OCI-LY3 (cell line): Measurements from ENCODE around the gene UNC50.

Experiments used
- H2AFZ ChIP-seq: fragments of 200-600, 300-600 bp; shearing (Covaris generic); 2 replicates; pipeline ENCODE4 v1.6.0; 2014; ENCODE audit warnings: antibody characterized with exemption, low read depth, low read length
- H3K27ac ChIP-seq: fragments of 200-600, 300-600 bp; sonication (generic); 2 replicates; pipeline ENCODE4 v1.5.1; 2014; ENCODE audit warnings: mild to moderate bottlenecking, low read length, moderate library complexity, mixed read lengths
- H3K27me3 ChIP-seq: fragments of 200-600, 300-600 bp; sonication (generic); 2 replicates; pipeline ENCODE4 v1.6.1; 2014; ENCODE audit warnings: low read depth, low read length, mixed read lengths
- H3K36me3 ChIP-seq: fragments of 200-600, 300-600 bp; sonication (generic); replicated peaks from 2 replicates; pipeline ENCODE3; 2014; ENCODE audit warnings: low read depth, low read length, mixed read lengths
- H3K4me1 ChIP-seq: fragments of 300-600, 200-600 bp; sonication (generic); 2 replicates; pipeline ENCODE4 v1.6.1; 2014; ENCODE audit warnings: low read length, mixed read lengths
- H3K4me2 ChIP-seq: fragments of 200-600, 300-600 bp; sonication (generic); 2 replicates; pipeline ENCODE4 v1.6.1; 2014; ENCODE audit warnings: low read length, mixed read lengths
- H3K4me3 ChIP-seq: fragments of 300-600, 200-600 bp; sonication (generic); 2 replicates; pipeline ENCODE4 v1.5.1; 2014; ENCODE audit warnings: antibody characterized with exemption, mild to moderate bottlenecking, low read length, moderate library complexity
- H3K79me2 ChIP-seq: fragments of 300-600, 200-600 bp; shearing (Covaris generic); 2 replicates; pipeline ENCODE4 v1.6.1; 2014; ENCODE audit warnings: mild to moderate bottlenecking, low read length, mixed read lengths
- H3K9ac ChIP-seq: fragments of 300-600, 200-600 bp; shearing (Covaris generic); 2 replicates; pipeline ENCODE4 v1.6.0; 2014; ENCODE audit warnings: mild to moderate bottlenecking, low read length, moderate library complexity
- H3K9me3 ChIP-seq: fragments of 200-600, 300-600 bp; shearing (Covaris generic); 2 replicates; pipeline ENCODE4 v1.6.1; 2014; ENCODE audit warnings: low read length, mixed read lengths; ENCODE audit not compliant: insufficient read depth
- H4K20me1 ChIP-seq: fragments of 200-600, 300-600 bp; sonication (generic); 2 replicates; pipeline ENCODE4 v1.6.1; 2016; ENCODE audit warnings: low read length, mixed read lengths; ENCODE audit not compliant: insufficient read depth
- CTCF ChIP-seq: fragments of 200-600, 300-600 bp; sonication (generic); IDR thresholded peaks from 2 replicates; pipeline ENCODE4 v1.5.1; 2014; ENCODE audit warnings: antibody characterized with exemption, low read length, low read depth
- EZH2phosphoT487 ChIP-seq: fragments of 200-600 bp; shearing (Covaris generic); IDR thresholded peaks from 2 replicates; pipeline ENCODE4 v1.6.1; 2018; ENCODE audit warnings: antibody characterized with exemption, mixed run types, low read depth

Gene UNC50

GRCh38 chr2:98569915-98570314 lies 38.5 kb upstream of the UNC50 start:
- H3K27me3 ChIP-seq = no peaks in the 10 kb centered on the region
- H3K79me2 ChIP-seq = no peaks in the 10 kb centered on the region
- H2AFZ ChIP-seq = no peak overlapping the region
- no peak overlapping the region for H3K27ac ChIP-seq
- no peak overlapping the region for H3K4me3 ChIP-seq
- H3K9me3 ChIP-seq = no peaks in the 10 kb centered on the region
- TF ChIP-seq CTCF = no peak
- TF ChIP-seq EZH2phosphoT487 = no peak
- H3K9ac ChIP-seq = no peak overlapping the region
- peaks cover 5% of the 10 kb centered on the region for H3K36me3 ChIP-seq
- no peaks in the 10 kb centered on the region for H4K20me1 ChIP-seq
- H3K4me1 ChIP-seq = no peaks in the 10 kb centered on the region
- H3K4me2 ChIP-seq = no peak overlapping the region

GRCh38 chr2:98570356-98570755 lies 38.0 kb upstream of the UNC50 start:
- no peaks in the 10 kb centered on the region for H3K9me3 ChIP-seq
- H3K4me3 ChIP-seq = no peak overlapping the region
- H3K27me3 ChIP-seq = no peaks in the 10 kb centered on the region
- no peak overlapping the region for H3K9ac ChIP-seq
- no peaks in the 10 kb centered on the region for H4K20me1 ChIP-seq
- H3K4me2 ChIP-seq = no peak overlapping the region
- no peaks in the 10 kb centered on the region for H3K4me1 ChIP-seq
- H3K27ac ChIP-seq = no peak overlapping the region
- H3K79me2 ChIP-seq = no peaks in the 10 kb centered on the region
- TF ChIP-seq CTCF = no peak
- TF ChIP-seq EZH2phosphoT487 = no peak
- H3K36me3 ChIP-seq = peaks cover 5% of the 10 kb centered on the region
- no peak overlapping the region for H2AFZ ChIP-seq

- no peak overlapping the region for H3K4me3 ChIP-seq
- no peaks in the 10 kb centered on the region for H3K4me1 ChIP-seq
- H3K79me2 ChIP-seq = no peaks in the 10 kb centered on the region
- H3K36me3 ChIP-seq = peaks cover 5% of the 10 kb centered on the region
- TF ChIP-seq CTCF = no peak
- no peak for TF ChIP-seq EZH2phosphoT487
- H3K9ac ChIP-seq = no peak overlapping the region
- H3K27ac ChIP-seq = no peak overlapping the region
- no peak overlapping the region for H2AFZ ChIP-seq
- H3K27me3 ChIP-seq = no peaks in the 10 kb centered on the region
- H4K20me1 ChIP-seq = no peaks in the 10 kb centered on the region
- H3K9me3 ChIP-seq = no peaks in the 10 kb centered on the region
- no peak overlapping the region for H3K4me2 ChIP-seq
Measured at GRCh38 chr2:98571121-98571701, 37.2 kb upstream of the UNC50 start.

GRCh38 chr2:98571796-98572195 lies 36.6 kb upstream of the UNC50 start:
- Histone ChIP-seq H3K9ac (no peak overlapping the region), H4K20me1 (no peaks in the 10 kb centered on the region), H3K4me2 (no peak overlapping the region), H3K4me1 (no peaks in the 10 kb centered on the region), H3K4me3 (no peak overlapping the region), H3K36me3 (peaks cover 3% of the 10 kb centered on the region), H3K79me2 (no peaks in the 10 kb centered on the region), H3K27me3 (no peaks in the 10 kb centered on the region), H3K9me3 (no peaks in the 10 kb centered on the region), H2AFZ (no peak overlapping the region), H3K27ac (no peak overlapping the region)
- TF ChIP-seq CTCF = no peak
- TF ChIP-seq EZH2phosphoT487 = no peak
